Body of pancreas (tissue), 4 donors: ENCODE measurements around the gene ARHGEF35.

ENCODE experiments used
- POLR2A ChIP-seq, 3 donors: fragments of 450-650 bp; IDR thresholded peaks; one replicate each; pipeline ENCODE4 v1.6.1; 2016; ENCODE audit warnings: antibody characterized with exemption in 3 of 3, mild to moderate bottlenecking in 2 of 3
- TF ChIP-seq, protein P1 (sequence below), 7 experiments: fragments of 450-650 bp in 4 of 7; fragments of 200-600 bp in 3 of 7; sonication (generic) in 3 of 7; IDR thresholded peaks; one replicate each; pipeline ENCODE4 v1.5.1; 2016 to 2019; ENCODE audit warnings: antibody characterized with exemption in 7 of 7

DNA sequence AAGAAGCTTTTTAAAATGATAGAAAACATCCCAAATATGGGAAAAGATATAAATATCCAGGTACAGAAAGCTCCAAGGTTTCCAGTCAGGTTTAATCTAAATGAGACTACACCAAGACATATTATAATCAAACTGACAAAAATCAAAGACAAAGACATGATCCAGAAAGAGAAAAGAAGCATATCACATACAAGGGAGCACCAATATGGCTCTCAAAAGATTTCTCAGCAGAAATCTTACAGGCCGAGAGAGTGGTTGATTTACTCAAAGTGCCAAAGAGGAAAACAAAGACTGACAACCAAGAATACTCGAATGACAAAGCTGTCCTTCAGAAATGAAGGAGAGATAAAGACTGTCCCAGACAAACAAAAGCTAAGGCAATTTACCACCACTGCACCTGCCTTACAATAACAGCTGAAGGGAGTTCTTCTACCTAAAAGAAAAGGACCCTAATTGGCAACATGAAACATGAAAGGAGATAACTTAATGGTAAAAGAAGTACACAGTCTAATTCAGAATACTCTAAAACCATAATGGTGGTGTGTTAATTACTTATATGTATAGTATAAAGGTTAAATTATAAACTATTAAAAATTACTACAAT, 47.3 kb downstream of the ARHGEF35 start:
- TF ChIP-seq, protein P1, sequence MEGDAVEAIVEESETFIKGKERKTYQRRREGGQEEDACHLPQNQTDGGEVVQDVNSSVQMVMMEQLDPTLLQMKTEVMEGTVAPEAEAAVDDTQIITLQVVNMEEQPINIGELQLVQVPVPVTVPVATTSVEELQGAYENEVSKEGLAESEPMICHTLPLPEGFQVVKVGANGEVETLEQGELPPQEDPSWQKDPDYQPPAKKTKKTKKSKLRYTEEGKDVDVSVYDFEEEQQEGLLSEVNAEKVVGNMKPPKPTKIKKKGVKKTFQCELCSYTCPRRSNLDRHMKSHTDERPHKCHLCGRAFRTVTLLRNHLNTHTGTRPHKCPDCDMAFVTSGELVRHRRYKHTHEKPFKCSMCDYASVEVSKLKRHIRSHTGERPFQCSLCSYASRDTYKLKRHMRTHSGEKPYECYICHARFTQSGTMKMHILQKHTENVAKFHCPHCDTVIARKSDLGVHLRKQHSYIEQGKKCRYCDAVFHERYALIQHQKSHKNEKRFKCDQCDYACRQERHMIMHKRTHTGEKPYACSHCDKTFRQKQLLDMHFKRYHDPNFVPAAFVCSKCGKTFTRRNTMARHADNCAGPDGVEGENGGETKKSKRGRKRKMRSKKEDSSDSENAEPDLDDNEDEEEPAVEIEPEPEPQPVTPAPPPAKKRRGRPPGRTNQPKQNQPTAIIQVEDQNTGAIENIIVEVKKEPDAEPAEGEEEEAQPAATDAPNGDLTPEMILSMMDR (IDR thresholded peaks at IDR 0.05) = no peak
- no peak for TF ChIP-seq POLR2A (IDR thresholded peaks at IDR 0.05)
